ENCODE measurements around the gene CAMK2A. TPM values are rescaled to one million over a fixed set of nuclear protein-coding genes. Genes with fewer than 3 reads are reported as not detected.

The CAMK2A gene
- total and polyA plus RNA-seq, 2 experiments from 2014 or later: 0.18 TPM; not detected in 1

GRCh38 chr5:150218693-150219035, 70.9 kb downstream of the CAMK2A start:
- DNase-seq (ENCODE audit: low spot score) (no peak), ATAC-seq (no peak)
- no peak overlapping the region for H2AFZ ChIP-seq
- Mint-ChIP-seq H3K27me3 (ENCODE audit: insufficient read depth, low read depth, poor library complexity) (peaks cover 16% of the 10 kb centered on the region), H3K9me3 (no peaks in the 10 kb centered on the region), H3K27ac (no peak overlapping the region), H3K4me3 (no peak overlapping the region), H3K4me1 (peaks cover 9% of the 10 kb centered on the region), H3K36me3 (ENCODE audit: low read depth) (no peaks in the 10 kb centered on the region)
- H4K20me1 ChIP-seq (replicated peaks; ENCODE audit: insufficient read depth): no peaks in the 10 kb centered on the region
- H3K36me3 ChIP-seq (ENCODE audit: insufficient read depth): no peaks in the 10 kb centered on the region
- H3K4me1 ChIP-seq (ENCODE audit: insufficient read depth): no peaks in the 10 kb centered on the region; the same call in 1 of the 2 replicates
- no peak overlapping the region for H3K4me3 ChIP-seq
- TF ChIP-seq ZNF331 (CRISPR knock-in tag; IDR thresholded peaks at IDR 0.05; ENCODE audit: low read depth) (no peak), JUNB (IDR thresholded peaks at IDR 0.05; ENCODE audit: unreplicated experiment) (no peak), REST (IDR thresholded peaks at IDR 0.05; ENCODE audit: unreplicated experiment) (no peak), ZNF462 (CRISPR knock-in tag; IDR thresholded peaks at IDR 0.05) (no peak), EZH2phosphoT487 (IDR thresholded peaks at IDR 0.05; ENCODE audit: unreplicated experiment) (no peak), ZNF114 (CRISPR knock-in tag; IDR thresholded peaks at IDR 0.05) (no peak), STAT1 (IDR thresholded peaks at IDR 0.05; ENCODE audit: unreplicated experiment) (no peak), POLR2AphosphoS5 (IDR thresholded peaks at IDR 0.05; ENCODE audit: low read depth) (no peak), NANOG (IDR thresholded peaks at IDR 0.05; ENCODE audit: borderline replicate concordance) (no peak)
- TF ChIP-seq, protein P1, sequence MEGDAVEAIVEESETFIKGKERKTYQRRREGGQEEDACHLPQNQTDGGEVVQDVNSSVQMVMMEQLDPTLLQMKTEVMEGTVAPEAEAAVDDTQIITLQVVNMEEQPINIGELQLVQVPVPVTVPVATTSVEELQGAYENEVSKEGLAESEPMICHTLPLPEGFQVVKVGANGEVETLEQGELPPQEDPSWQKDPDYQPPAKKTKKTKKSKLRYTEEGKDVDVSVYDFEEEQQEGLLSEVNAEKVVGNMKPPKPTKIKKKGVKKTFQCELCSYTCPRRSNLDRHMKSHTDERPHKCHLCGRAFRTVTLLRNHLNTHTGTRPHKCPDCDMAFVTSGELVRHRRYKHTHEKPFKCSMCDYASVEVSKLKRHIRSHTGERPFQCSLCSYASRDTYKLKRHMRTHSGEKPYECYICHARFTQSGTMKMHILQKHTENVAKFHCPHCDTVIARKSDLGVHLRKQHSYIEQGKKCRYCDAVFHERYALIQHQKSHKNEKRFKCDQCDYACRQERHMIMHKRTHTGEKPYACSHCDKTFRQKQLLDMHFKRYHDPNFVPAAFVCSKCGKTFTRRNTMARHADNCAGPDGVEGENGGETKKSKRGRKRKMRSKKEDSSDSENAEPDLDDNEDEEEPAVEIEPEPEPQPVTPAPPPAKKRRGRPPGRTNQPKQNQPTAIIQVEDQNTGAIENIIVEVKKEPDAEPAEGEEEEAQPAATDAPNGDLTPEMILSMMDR (conservative IDR thresholded peaks at IDR 0.05; ENCODE audit: low read depth in 2 of 2): no peak
- H3K4me2 ChIP-seq: no peak overlapping the region
- H3K79me2 ChIP-seq (replicated peaks; ENCODE audit: insufficient read depth): no peaks in the 10 kb centered on the region
- H3K9me2 ChIP-seq (ENCODE audit: insufficient read depth): no peaks in the 10 kb centered on the region
- no peaks in the 10 kb centered on the region for H3F3A ChIP-seq (replicated peaks; ENCODE audit: low read depth)
- no peak overlapping the region for H3K27ac ChIP-seq (ENCODE audit: low read depth)
- no peaks in the 10 kb centered on the region for H3K27me3 ChIP-seq (ENCODE audit: insufficient read depth)
